ENCODE results near the gene HOXA4. TPM values are rescaled to one million over a fixed set of nuclear protein-coding genes. Genes with fewer than 3 reads are reported as not detected.

Gene HOXA4
- total and polyA plus RNA-seq, 10 of the 15 experiments (the other 5 are each of a cell fraction or from before 2014, with no cell fraction given), result 0.07 TPM; not detected in 9

GRCh38 chr7:27095897-27096767 is 34.4 kb downstream of the HOXA4 start, which contains the start of gene HOXA1 (continued):
- no peak for TF ChIP-seq BCLAF1 (IDR thresholded peaks at IDR 0.05)
- TF ChIP-seq SPI1 (IDR thresholded peaks at IDR 0.05; ENCODE audit: borderline replicate concordance, insufficient read depth, low read depth, low read length), result peak; percentile 89
- TF ChIP-seq CEBPZ (IDR thresholded peaks at IDR 0.05; ENCODE audit: low read depth, low read length), result no peak
- TF ChIP-seq ZNF24 (IDR thresholded peaks at IDR 0.05), result no peak
- no peak for TF ChIP-seq BACH1 (IDR thresholded peaks at IDR 0.05; ENCODE audit: borderline replicate concordance)
- no peak for TF ChIP-seq JUND (IDR thresholded peaks at IDR 0.05; ENCODE audit: low read depth, low read length)
- no peak for TF ChIP-seq ZNF592 (IDR thresholded peaks at IDR 0.05)
- TF ChIP-seq TCF12 (IDR thresholded peaks at IDR 0.05; ENCODE audit: low read depth, low read length), result no peak
- TF ChIP-seq PAX8 (IDR thresholded peaks at IDR 0.05), result no peak
- TF ChIP-seq TAF1 (IDR thresholded peaks at IDR 0.05; ENCODE audit: borderline replicate concordance, low read depth, low read length), result no peak
- no peak for TF ChIP-seq IRF5 (IDR thresholded peaks at IDR 0.05; ENCODE audit: borderline replicate concordance)
- TF ChIP-seq ZBTB33 (IDR thresholded peaks at IDR 0.05), result no peak
- no peak for TF ChIP-seq YBX1 (IDR thresholded peaks at IDR 0.05)
- no peak for TF ChIP-seq ASH2L (IDR thresholded peaks at IDR 0.05; ENCODE audit: borderline replicate concordance, low read depth)
